HFF-Myc (cell line): ENCODE data around the gene ABCD1.

Experiments used
- DNase-seq: peaks from one replicate; pipeline ENCODE4 v3.0.0-alpha.2; 2011; ENCODE audit warnings: low read depth; ENCODE audit errors: extremely low read depth
- H3K4me3 ChIP-seq: replicated peaks from 2 replicates; pipeline ENCODE4 v1.5.1; 2011; ENCODE audit warnings: low read depth, mild to moderate bottlenecking, control low read depth, low read length
- TF ChIP-seq, protein P1 (sequence below): IDR thresholded peaks from 2 replicates; pipeline ENCODE4 v1.5.1; 2012; ENCODE audit warnings: mild to moderate bottlenecking, low read depth, low read length, control low read depth; ENCODE audit errors: missing control alignments

Gene ABCD1

DNA sequence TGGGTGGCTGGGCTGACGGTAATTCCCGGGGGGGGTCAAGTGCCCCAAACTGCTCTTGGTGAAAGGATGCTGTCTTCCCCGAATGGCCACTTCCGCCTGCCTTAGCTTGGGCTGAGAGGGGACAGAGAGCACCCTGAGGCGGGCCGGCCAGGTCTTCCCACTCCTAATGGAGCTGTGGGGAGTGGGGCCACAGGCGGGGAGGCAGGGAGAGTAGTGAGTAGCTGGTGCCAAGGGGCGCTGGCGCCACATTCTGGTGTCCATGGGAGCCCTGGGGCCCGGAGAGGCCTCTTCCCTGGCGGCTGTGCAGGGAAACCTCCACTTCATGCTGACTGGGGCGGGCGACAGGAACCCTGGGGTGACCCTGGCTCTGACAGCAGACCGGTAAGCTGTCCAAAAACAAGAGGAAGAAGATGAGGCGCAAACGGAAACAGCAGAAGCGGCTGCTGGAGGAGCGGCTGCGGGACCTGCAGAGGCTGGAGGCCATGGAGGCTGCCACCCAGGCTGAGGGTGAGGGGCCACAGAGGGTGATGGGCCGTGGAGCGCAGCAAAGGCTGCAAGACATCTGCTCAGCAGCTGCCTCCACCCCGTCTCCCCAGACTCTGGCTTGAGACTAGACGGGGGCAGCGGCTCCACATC, 58.8 kb downstream of the ABCD1 start:
- H3K4me3 ChIP-seq: no peak overlapping the region
- TF ChIP-seq, protein P1, sequence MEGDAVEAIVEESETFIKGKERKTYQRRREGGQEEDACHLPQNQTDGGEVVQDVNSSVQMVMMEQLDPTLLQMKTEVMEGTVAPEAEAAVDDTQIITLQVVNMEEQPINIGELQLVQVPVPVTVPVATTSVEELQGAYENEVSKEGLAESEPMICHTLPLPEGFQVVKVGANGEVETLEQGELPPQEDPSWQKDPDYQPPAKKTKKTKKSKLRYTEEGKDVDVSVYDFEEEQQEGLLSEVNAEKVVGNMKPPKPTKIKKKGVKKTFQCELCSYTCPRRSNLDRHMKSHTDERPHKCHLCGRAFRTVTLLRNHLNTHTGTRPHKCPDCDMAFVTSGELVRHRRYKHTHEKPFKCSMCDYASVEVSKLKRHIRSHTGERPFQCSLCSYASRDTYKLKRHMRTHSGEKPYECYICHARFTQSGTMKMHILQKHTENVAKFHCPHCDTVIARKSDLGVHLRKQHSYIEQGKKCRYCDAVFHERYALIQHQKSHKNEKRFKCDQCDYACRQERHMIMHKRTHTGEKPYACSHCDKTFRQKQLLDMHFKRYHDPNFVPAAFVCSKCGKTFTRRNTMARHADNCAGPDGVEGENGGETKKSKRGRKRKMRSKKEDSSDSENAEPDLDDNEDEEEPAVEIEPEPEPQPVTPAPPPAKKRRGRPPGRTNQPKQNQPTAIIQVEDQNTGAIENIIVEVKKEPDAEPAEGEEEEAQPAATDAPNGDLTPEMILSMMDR: no peak
- no peak for DNase-seq

DNA sequence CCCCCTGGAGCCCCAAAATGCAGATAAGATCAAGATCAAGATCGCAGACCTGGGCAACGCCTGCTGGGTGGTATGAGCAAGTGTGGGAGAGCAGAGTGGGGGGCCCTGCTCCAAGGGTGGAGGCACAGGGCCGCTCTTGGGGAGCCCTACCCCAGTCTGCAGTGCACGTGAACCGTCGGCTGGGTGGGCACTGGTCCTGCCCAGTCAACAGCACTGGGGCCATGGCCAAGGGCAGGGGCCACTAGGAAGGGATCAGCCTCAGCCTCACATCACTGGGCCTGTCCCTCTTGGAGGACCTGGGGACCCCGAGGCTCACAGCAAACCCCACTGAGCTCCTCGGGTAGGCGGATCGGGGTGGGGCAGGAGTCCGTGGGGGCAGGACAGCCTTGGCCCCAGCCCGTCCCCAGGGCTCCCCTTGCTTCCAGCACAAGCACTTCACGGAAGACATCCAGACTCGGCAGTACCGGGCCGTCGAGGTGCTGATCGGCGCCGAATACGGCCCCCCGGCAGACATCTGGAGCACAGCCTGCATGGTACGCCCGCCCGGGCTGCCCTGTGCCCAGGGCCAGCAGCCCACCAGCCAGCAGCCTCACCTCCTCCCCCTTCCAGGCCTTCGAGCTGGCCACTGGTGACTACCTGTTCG, 59.8 kb downstream of the ABCD1 start:
- H3K4me3 ChIP-seq: no peak overlapping the region
- no peak for DNase-seq
- TF ChIP-seq, protein P1: no peak

- no peak for DNase-seq
- TF ChIP-seq, protein P1: no peak
- H3K4me3 ChIP-seq: no peak overlapping the region
Observed at GRCh38 chrX:153786669-153787068, 62.0 kb downstream of the ABCD1 start.

GRCh38 chrX:153789654-153790053, 65.0 kb downstream of the ABCD1 start:
- DNase-seq: no peak
- H3K4me3 ChIP-seq: no peak overlapping the region
- TF ChIP-seq, protein P1: no peak

- no peak overlapping the region for H3K4me3 ChIP-seq
- TF ChIP-seq, protein P1: no peak
- DNase-seq: no peak
Observed at GRCh38 chrX:153791104-153791852, 66.6 kb downstream of the ABCD1 start.

DNA sequence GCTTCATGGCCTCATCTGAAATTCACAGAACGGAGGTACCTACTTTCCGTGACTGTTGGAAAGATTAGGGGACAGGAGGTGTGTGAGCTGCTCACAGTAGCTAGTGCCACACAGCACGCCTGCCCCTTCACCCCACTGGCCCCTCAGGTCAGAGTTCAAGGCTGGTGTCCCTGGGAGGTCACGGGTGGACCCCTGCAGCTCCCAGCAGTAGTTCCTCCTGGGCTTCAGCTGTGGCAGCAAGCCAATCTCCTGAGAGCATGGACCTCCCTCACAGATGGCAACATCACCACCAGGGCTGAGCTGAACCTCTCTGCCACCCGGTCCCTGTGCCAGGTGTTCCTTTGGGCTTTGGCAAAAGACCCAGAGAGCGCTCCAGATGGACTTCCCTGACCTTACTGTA, 67.7 kb downstream of the ABCD1 start:
- no peak overlapping the region; the same call in 1 of the 2 replicates for H3K4me3 ChIP-seq
- DNase-seq: no peak
- TF ChIP-seq, protein P1: no peak
